HepG2 (cell line): ENCODE results near the gene HMCN1. TPM values are rescaled to one million over a fixed set of nuclear protein-coding genes. Genes with fewer than 3 reads are reported as not detected.

Experiments
- ATAC-seq: fragments of 200-7000 bp; cut with Tn5 transposase; 3 replicates; pipeline ENCODE4 v1.9.1; 2020; ENCODE audit warnings: mild to moderate bottlenecking, moderate library complexity
- BruUV-seq: library from RNA; stranded (reverse); fragments of 400-500 nt; replicated peaks from 2 replicates; lab custom pipeline; 2021; lab: Mats Ljungman, UMichigan
- CTCF ChIA-PET: fragments of 300-600 bp; formaldehyde crosslinking; extraction: SDS; loops from one replicate; lab custom pipeline; 2021; ENCODE audit warnings: low total read pairs, inconsistent platforms, low intra/inter-chr PET ratio; lab: Yijun Ruan, JAX
- POLR2A ChIA-PET: fragments of 350-600 bp; sonication (Branson Sonifier 250); formaldehyde crosslinking; loops from one replicate; lab custom pipeline; 2020; ENCODE audit warnings: antibody characterized with exemption, inconsistent platforms; lab: Yijun Ruan, JAX
- DNase-seq: peaks from one replicate; pipeline ENCODE4 v3.0.0-alpha.2; 2015; ENCODE audit warnings: low spot score
- FAIRE-seq: peaks from 3 replicates; lab custom pipeline; 2011; peaks lifted over from hg19 to GRCh38; lab: Jason Lieb, UNC
- H2AFZ ChIP-seq: one replicate; pipeline ENCODE4 v1.6.1; 2011; ENCODE audit warnings: low read length, inconsistent platforms
- H3K27ac ChIP-seq: fragments of 300-600 bp; 3 replicates; pipeline ENCODE4 v1.8.0; 2011; ENCODE audit warnings: mixed run types, mild to moderate bottlenecking, mixed read lengths, low read length, inconsistent platforms; ENCODE audit not compliant: insufficient read depth; ENCODE audit errors: extremely low read length
- H3K27me3 ChIP-seq, 2 experiments: fragments of 200-600 bp in 1 of 2; 2 replicates in 1 of 2; 3 replicates in 1 of 2; pipeline versions ENCODE4 v1.6.0 to v1.8.0; 2011; ENCODE audit warnings: low read length in 2 of 2, mild to moderate bottlenecking in 2 of 2, moderate library complexity in 2 of 2, inconsistent platforms in 1 of 2; ENCODE audit not compliant: insufficient read depth in 2 of 2, control insufficient read depth in 1 of 2
- H3K36me3 ChIP-seq, 2 experiments: fragments of 200-600 bp in 1 of 2; replicated peaks in 1 of 2; 2 replicates in 1 of 2; 3 replicates in 1 of 2; pipeline versions ENCODE4 v1.5.1 to v1.8.0; 2011; ENCODE audit warnings: low read length in 2 of 2, inconsistent platforms in 1 of 2; ENCODE audit not compliant: insufficient read depth in 2 of 2, control insufficient read depth in 1 of 2
- H3K4me1 ChIP-seq: 2 replicates; pipeline ENCODE4 v1.5.1; 2012; ENCODE audit warnings: low read length, inconsistent platforms; ENCODE audit not compliant: insufficient read depth
- H3K4me2 ChIP-seq: 2 replicates; pipeline ENCODE4 v1.6.0; 2011; ENCODE audit warnings: low read depth, low read length, inconsistent platforms
- H3K4me3 ChIP-seq, 3 experiments: fragments of 200-600 bp in 1 of 3; sonication (generic), shearing (Covaris generic) in 1 of 3; replicated peaks in 1 of 3; 2 replicates each; pipeline ENCODE4 v1.5.1; 2011 to 2016; ENCODE audit warnings: low read length in 3 of 3, inconsistent platforms in 2 of 3, low read depth in 2 of 3, mild to moderate bottlenecking in 2 of 3, control low read depth in 1 of 3, mixed read lengths in 1 of 3; ENCODE audit not compliant: insufficient read depth in 1 of 3
- H3K79me2 ChIP-seq: one replicate; pipeline ENCODE4 v1.6.1; 2011; ENCODE audit warnings: low read length, inconsistent platforms; ENCODE audit not compliant: insufficient read depth
- H3K9ac ChIP-seq: 2 replicates; pipeline ENCODE4 v1.6.0; 2011; ENCODE audit warnings: mild to moderate bottlenecking, low read depth, low read length, inconsistent platforms; ENCODE audit not compliant: insufficient read depth
- H3K9me3 ChIP-seq: 2 replicates; pipeline ENCODE4 v1.5.1; 2012; ENCODE audit warnings: mild to moderate bottlenecking, low read length
- H4K20me1 ChIP-seq: 2 replicates; pipeline ENCODE4 v1.6.0; 2011; ENCODE audit warnings: inconsistent platforms, mild to moderate bottlenecking, low read length, moderate library complexity; ENCODE audit not compliant: insufficient read depth
- NFRKB ChIP-seq: fragments of 450-650 bp; IDR thresholded peaks from 2 replicates; pipeline ENCODE4 v1.6.1; 2017
- ZNF350 ChIP-seq: sonication (generic); formaldehyde crosslinking; IDR thresholded peaks from 2 replicates; pipeline ENCODE4 v1.4.0; 2020; ENCODE audit warnings: mild to moderate bottlenecking, low read depth, missing genetic modification reagents, borderline replicate concordance
- ZNF451 ChIP-seq: sonication (generic); formaldehyde crosslinking; IDR thresholded peaks from 2 replicates; pipeline ENCODE4 v1.5.0; 2020; ENCODE audit warnings: mild to moderate bottlenecking, missing genetic modification reagents
- ZNF556 ChIP-seq: sonication (generic); formaldehyde crosslinking; IDR thresholded peaks from 2 replicates; pipeline ENCODE4 v1.4.0; 2020; ENCODE audit warnings: mild to moderate bottlenecking, missing genetic modification reagents, borderline replicate concordance
- ZZZ3 ChIP-seq: sonication (generic); formaldehyde crosslinking; IDR thresholded peaks from 2 replicates; pipeline ENCODE4 v1.4.0; 2020; ENCODE audit warnings: missing genetic modification reagents, mild to moderate bottlenecking, borderline replicate concordance
- WGBS: methylation state at CpG from one replicate; pipeline ENCODE4 v1.1.6; 2017; ENCODE audit warnings: low lambda C conversion rate; 5-methylcytosine and 5-hydroxymethylcytosine counted together
- in situ Hi-C: cut with HindIII; loops from 2 replicates; pipeline ENCODE4 v1.10.0; 2017; ENCODE audit warnings: low pct_unique_long_range_greater_than_20kb; ENCODE audit not compliant: extremely low pct_ligation_motif_present
- intact Hi-C: fragments of 100-400 bp; cut with micrococcal nuclease; formaldehyde crosslinking; loops from one replicate; pipeline ENCODE4 v1.10.0; 2022; ENCODE audit not compliant: unreplicated experiment
- polyA plus RNA-seq, 8 experiments: library from polyadenylated mRNA; depleted of rRNA in 3 of 8; stranded (reverse) in 7 of 8; unstranded in 1 of 8; fragments of >200 nt; fragmentation: Illumina TruSeq in 4 of 8; extraction: Trizol in 4 of 8; gene quantifications; 2 replicates each; pipeline versions ENCODE4 v1.2.1 to v1.2.3, GENCODE V29; 2011 to 2016; ENCODE audit warnings: low read depth in 4 of 8, missing spikeins in 1 of 8, mixed read lengths in 1 of 8; ENCODE audit not compliant: insufficient read depth in 1 of 8
- total RNA-seq, 5 experiments: library from RNA; depleted of rRNA; stranded (reverse); fragments of >200 nt; fragmentation: Illumina TruSeq; extraction: Trizol; gene quantifications; 2 replicates each; pipeline ENCODE4 v1.2.3, GENCODE V29; 2016; ENCODE audit warnings: low read depth in 1 of 5
- TF ChIP-seq, protein P1 (sequence below): sonication (generic); formaldehyde crosslinking; IDR thresholded peaks from 2 replicates; pipeline ENCODE4 v1.4.0; 2020; ENCODE audit warnings: low read depth, mild to moderate bottlenecking, missing genetic modification reagents
- TF ChIP-seq, protein P2 (sequence below): sonication (generic); formaldehyde crosslinking; IDR thresholded peaks from 2 replicates; pipeline ENCODE4 v1.5.1; 2020; ENCODE audit warnings: mild to moderate bottlenecking, missing genetic modification reagents, borderline replicate concordance
- TF ChIP-seq, protein P3 (sequence below): sonication (generic); formaldehyde crosslinking; IDR thresholded peaks from 2 replicates; pipeline ENCODE4 v1.5.1; 2020; ENCODE audit warnings: missing genetic modification reagents, mild to moderate bottlenecking, borderline replicate concordance
- TF ChIP-seq, protein P4 (sequence below), 2 experiments: fragments of 450-650 bp in 1 of 2; sonication (generic) in 1 of 2; formaldehyde crosslinking; IDR thresholded peaks; 2 replicates each; pipeline versions ENCODE4 v1.5.0 to v1.8.0; 2020 to 2022; ENCODE audit warnings: mild to moderate bottlenecking in 1 of 2, missing genetic modification reagents in 1 of 2
- TF ChIP-seq, protein P5 (sequence below): sonication (generic); formaldehyde crosslinking; IDR thresholded peaks from 2 replicates; pipeline ENCODE4 v1.5.0; 2020; ENCODE audit warnings: missing genetic modification reagents

The HMCN1 gene
- total and polyA plus RNA-seq, 2 of the 13 experiments (the other 11 are each of a cell fraction or from before 2014, with no cell fraction given): 0.03 TPM; not detected in 1

DNA sequence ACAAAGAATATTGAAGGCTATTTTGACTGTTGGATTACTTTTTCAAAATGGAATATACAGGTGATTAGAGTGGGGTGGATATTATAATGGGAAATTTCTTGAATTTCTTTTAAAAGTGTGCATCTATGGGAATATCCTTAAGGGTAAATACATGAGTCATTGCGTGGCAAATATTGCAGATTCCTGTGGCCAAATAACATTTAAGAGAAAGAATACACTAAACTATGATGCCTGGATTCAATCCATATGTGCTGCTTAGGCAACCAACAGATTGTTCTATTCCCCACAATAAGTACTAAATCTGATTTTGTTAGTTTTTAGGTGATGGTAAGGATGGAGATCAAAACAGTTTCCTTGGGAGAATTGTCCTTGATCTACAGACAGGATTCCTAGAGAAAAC is 119.5 kb downstream of the HMCN1 start (continued):
- TF ChIP-seq, protein P1, sequence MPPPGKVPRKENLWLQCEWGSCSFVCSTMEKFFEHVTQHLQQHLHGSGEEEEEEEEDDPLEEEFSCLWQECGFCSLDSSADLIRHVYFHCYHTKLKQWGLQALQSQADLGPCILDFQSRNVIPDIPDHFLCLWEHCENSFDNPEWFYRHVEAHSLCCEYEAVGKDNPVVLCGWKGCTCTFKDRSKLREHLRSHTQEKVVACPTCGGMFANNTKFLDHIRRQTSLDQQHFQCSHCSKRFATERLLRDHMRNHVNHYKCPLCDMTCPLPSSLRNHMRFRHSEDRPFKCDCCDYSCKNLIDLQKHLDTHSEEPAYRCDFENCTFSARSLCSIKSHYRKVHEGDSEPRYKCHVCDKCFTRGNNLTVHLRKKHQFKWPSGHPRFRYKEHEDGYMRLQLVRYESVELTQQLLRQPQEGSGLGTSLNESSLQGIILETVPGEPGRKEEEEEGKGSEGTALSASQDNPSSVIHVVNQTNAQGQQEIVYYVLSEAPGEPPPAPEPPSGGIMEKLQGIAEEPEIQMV (CRISPR knock-in tag): no peak

DNA sequence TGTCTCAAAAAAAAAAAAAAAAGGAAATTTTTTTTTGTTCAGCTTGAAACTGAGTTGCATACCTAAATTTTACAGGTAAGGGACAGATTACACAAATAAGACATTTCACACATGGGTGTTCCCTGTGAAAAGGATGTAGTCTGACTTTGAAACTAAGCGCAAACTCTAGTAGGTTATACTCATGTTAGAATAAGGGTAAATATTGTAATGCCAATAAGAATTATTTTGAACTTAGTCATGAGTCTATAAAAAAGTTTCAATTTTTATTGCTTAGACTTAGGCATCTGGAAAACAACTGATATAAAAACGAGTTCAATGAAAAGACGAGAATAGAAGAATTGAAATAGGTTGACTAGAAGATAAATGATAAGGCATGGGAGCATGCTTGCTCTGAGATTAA is 122.3 kb downstream of the HMCN1 start:
- no peak for FAIRE-seq
- H4K20me1 ChIP-seq: no peaks in the 10 kb centered on the region
- ChIA-PET CTCF (no interaction called here), POLR2A (no interaction called here)
- H3K36me3 ChIP-seq: no peaks in the 10 kb centered on the region
- no peaks in the 10 kb centered on the region for H3K27me3 ChIP-seq
- no peak overlapping the region for H3K4me3 ChIP-seq
- intact Hi-C loops: no loop called here
- DNase-seq: no peak
- in situ Hi-C loops: no loop called here
- WGBS: 32% methylated on average over 3 of the region's 3 CpGs
- no peak overlapping the region for H3K9ac ChIP-seq
- no peaks in the 10 kb centered on the region for H3K79me2 ChIP-seq
- ATAC-seq: no peak
- H3K4me2 ChIP-seq: no peak overlapping the region
- H3K4me1 ChIP-seq: no peaks in the 10 kb centered on the region
- no peaks in the 10 kb centered on the region for H3K9me3 ChIP-seq
- no peak overlapping the region for H3K27ac ChIP-seq
- BruUV-seq: no TSS peak
- H2AFZ ChIP-seq: no peak overlapping the region
- TF ChIP-seq, protein P2, sequence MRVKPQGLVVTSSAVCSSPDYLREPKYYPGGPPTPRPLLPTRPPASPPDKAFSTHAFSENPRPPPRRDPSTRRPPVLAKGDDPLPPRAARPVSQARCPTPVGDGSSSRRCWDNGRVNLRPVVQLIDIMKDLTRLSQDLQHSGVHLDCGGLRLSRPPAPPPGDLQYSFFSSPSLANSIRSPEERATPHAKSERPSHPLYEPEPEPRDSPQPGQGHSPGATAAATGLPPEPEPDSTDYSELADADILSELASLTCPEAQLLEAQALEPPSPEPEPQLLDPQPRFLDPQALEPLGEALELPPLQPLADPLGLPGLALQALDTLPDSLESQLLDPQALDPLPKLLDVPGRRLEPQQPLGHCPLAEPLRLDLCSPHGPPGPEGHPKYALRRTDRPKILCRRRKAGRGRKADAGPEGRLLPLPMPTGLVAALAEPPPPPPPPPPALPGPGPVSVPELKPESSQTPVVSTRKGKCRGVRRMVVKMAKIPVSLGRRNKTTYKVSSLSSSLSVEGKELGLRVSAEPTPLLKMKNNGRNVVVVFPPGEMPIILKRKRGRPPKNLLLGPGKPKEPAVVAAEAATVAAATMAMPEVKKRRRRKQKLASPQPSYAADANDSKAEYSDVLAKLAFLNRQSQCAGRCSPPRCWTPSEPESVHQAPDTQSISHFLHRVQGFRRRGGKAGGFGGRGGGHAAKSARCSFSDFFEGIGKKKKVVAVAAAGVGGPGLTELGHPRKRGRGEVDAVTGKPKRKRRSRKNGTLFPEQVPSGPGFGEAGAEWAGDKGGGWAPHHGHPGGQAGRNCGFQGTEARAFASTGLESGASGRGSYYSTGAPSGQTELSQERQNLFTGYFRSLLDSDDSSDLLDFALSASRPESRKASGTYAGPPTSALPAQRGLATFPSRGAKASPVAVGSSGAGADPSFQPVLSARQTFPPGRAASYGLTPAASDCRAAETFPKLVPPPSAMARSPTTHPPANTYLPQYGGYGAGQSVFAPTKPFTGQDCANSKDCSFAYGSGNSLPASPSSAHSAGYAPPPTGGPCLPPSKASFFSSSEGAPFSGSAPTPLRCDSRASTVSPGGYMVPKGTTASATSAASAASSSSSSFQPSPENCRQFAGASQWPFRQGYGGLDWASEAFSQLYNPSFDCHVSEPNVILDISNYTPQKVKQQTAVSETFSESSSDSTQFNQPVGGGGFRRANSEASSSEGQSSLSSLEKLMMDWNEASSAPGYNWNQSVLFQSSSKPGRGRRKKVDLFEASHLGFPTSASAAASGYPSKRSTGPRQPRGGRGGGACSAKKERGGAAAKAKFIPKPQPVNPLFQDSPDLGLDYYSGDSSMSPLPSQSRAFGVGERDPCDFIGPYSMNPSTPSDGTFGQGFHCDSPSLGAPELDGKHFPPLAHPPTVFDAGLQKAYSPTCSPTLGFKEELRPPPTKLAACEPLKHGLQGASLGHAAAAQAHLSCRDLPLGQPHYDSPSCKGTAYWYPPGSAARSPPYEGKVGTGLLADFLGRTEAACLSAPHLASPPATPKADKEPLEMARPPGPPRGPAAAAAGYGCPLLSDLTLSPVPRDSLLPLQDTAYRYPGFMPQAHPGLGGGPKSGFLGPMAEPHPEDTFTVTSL: no peak
- TF ChIP-seq, protein P3, sequence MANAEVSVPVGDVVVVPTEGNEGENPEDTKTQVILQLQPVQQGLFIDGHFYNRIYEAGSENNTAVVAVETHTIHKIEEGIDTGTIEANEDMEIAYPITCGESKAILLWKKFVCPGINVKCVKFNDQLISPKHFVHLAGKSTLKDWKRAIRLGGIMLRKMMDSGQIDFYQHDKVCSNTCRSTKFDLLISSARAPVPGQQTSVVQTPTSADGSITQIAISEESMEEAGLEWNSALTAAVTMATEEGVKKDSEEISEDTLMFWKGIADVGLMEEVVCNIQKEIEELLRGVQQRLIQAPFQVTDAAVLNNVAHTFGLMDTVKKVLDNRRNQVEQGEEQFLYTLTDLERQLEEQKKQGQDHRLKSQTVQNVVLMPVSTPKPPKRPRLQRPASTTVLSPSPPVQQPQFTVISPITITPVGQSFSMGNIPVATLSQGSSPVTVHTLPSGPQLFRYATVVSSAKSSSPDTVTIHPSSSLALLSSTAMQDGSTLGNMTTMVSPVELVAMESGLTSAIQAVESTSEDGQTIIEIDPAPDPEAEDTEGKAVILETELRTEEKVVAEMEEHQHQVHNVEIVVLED (CRISPR knock-in tag): no peak
- TF ChIP-seq NFRKB: no peak
- TF ChIP-seq ZZZ3: no peak
- TF ChIP-seq, protein P4, sequence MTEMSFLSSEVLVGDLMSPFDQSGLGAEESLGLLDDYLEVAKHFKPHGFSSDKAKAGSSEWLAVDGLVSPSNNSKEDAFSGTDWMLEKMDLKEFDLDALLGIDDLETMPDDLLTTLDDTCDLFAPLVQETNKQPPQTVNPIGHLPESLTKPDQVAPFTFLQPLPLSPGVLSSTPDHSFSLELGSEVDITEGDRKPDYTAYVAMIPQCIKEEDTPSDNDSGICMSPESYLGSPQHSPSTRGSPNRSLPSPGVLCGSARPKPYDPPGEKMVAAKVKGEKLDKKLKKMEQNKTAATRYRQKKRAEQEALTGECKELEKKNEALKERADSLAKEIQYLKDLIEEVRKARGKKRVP (CRISPR knock-in tag; IDR thresholded peaks at IDR 0.05): no peak
- no peak for TF ChIP-seq ZNF451
- TF ChIP-seq, protein P5, sequence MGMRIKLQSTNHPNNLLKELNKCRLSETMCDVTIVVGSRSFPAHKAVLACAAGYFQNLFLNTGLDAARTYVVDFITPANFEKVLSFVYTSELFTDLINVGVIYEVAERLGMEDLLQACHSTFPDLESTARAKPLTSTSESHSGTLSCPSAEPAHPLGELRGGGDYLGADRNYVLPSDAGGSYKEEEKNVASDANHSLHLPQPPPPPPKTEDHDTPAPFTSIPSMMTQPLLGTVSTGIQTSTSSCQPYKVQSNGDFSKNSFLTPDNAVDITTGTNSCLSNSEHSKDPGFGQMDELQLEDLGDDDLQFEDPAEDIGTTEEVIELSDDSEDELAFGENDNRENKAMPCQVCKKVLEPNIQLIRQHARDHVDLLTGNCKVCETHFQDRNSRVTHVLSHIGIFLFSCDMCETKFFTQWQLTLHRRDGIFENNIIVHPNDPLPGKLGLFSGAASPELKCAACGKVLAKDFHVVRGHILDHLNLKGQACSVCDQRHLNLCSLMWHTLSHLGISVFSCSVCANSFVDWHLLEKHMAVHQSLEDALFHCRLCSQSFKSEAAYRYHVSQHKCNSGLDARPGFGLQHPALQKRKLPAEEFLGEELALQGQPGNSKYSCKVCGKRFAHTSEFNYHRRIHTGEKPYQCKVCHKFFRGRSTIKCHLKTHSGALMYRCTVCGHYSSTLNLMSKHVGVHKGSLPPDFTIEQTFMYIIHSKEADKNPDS (CRISPR knock-in tag): no peak
- no peak for TF ChIP-seq ZNF350
- no peak for TF ChIP-seq ZNF556
